Inflammatory macrophage treated with lipopolysaccharide for 1 hour (primary cell): Measurements from ENCODE around the gene GAGE10.
A peak's percentile ranks its signal among the peaks of the same experiment; 100 is the strongest.
"Not testable (repeated sequence)": the region's sequence is repeated elsewhere in the genome, so short reads cannot be mapped to it uniquely, and the experiment has no call there.

ENCODE experiments used
- DNase-seq, 2 donors: peaks; one replicate each; pipeline ENCODE4 v3.0.0-alpha.2; 2020 to 2022

Gene GAGE10

GRCh38 chrX:49276671-49277534 is 26.5 kb upstream of the GAGE10 start:
- DNase-seq, result no peak

GRCh38 chrX:49277535-49277830 is 26.0 kb upstream of the GAGE10 start:
- no peak for DNase-seq

GRCh38 chrX:49278081-49278480 is 25.4 kb upstream of the GAGE10 start:
- DNase-seq, result no peak

- DNase-seq, result no peak
Observed at GRCh38 chrX:49282647-49283011, 20.8 kb upstream of the GAGE10 start.

DNA sequence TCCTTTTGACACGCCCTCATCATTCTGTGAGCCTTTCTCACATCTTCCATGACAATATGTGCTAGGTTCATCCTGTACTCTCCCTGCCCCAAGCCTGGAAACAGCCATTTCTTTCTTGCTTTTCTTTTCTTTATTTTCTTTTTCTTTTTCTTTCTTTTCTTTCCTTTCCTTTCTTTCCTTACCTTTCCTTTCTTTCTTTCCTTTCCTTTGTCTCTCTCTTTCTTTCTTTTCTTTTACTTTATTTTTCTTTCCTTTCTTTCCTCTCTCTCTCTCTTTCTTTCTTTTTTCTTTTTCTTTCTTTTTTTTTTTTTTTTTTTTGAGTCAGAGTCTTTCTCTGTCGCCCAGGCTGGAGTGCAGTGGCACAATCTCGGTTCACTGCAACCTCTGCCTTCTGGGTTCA is 19.2 kb upstream of the GAGE10 start:
- DNase-seq, result no peak

DNA sequence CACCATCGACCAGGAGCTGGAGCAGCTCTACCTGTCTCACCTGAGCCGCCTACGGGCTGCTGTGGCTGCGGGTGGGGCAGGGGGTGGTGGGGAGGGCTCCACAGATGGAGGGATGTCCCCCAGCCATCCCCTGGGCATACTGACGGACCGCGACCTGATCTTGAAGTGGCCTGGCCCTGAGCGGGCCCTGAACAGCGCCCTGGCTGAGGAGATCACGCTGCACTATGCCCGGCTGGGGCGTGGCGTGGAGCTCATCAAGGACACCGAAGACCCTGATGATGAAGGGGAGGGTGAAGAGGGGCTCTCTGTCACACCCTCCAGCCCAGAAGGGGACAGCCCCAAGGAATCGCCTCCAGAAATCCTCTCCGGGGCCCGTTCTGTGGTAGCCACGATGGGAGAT is 17.3 kb upstream of the GAGE10 start:
- no peak for DNase-seq

DNA sequence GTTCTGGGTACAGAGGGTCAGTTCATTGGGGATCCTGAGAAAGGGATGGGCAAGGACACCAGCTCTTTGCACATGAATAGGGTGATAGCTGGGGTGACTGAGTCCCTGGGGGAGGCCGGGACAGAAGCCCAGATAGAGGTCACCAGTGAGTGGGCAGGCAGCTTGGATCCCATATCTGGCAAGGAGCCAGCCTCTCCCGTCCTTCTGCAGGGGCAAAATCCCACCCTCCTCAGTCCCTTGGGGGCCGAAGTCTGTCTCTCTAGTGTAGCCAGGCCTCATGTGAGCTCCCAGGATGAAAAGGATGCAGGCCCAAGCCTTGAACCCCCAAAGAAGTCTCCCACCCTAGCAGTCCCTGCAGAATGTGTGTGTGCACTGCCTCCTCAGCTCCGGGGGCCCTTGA is 16.9 kb upstream of the GAGE10 start:
- DNase-seq, result no peak

DNA sequence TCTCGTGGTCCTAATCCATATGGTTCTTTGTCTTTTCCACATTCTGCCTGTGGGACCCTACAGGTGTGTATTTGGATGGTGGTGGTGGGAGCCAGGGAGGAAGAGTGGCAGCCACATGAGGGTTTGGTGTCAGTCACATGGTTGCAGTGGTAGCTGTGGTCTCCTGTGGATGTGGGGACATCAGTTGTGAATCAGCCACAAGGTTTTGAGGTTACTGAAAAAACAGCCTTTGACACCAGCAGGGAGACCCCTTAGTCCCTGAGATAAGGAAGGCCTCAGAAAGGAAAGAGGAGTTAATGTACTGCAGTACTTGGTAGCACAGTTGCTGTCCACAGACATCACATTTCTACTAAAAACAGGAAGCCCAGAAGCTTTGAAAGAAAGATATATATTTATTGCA is 15.8 kb upstream of the GAGE10 start:
- no peak for DNase-seq

GRCh38 chrX:49290215-49290614 is 13.2 kb upstream of the GAGE10 start:
- DNase-seq, result no peak

DNA sequence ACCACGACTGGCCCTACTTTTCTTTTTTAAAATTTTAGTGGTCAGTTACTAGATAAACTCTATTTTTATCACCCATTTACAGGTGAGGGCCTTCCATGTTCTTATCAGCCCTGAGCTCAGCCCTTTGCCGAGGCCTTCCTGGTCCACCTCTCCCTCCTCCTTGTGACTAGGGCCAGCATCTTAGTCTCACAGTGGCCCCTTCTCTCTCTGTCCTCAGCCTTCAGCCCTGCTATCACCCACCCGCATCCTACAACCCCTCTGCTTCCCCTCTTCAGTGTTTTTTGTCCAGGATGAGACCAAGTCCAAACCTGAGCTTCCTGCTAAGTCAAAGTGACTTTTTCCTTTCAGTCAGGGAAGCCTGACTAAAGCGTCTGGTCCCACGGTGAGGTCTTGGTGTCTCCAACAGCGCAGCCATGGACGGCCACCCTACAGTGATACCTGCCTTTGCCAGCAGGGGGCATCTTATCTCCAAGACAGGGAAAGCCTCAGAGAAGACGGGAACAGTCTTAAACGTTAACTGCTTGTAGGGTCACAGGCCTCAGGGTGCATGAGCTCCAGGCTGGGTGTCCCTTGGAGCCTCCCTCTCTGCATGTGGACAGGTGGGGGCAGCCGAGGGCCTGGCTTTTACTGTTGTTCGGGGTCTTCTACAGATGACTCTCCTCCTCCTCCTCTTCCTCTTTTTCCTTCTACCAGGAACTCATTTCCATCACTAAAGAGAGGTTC is 11.7 kb upstream of the GAGE10 start:
- DNase-seq, result peak in 1 of 2 donors; percentile 72

DNA sequence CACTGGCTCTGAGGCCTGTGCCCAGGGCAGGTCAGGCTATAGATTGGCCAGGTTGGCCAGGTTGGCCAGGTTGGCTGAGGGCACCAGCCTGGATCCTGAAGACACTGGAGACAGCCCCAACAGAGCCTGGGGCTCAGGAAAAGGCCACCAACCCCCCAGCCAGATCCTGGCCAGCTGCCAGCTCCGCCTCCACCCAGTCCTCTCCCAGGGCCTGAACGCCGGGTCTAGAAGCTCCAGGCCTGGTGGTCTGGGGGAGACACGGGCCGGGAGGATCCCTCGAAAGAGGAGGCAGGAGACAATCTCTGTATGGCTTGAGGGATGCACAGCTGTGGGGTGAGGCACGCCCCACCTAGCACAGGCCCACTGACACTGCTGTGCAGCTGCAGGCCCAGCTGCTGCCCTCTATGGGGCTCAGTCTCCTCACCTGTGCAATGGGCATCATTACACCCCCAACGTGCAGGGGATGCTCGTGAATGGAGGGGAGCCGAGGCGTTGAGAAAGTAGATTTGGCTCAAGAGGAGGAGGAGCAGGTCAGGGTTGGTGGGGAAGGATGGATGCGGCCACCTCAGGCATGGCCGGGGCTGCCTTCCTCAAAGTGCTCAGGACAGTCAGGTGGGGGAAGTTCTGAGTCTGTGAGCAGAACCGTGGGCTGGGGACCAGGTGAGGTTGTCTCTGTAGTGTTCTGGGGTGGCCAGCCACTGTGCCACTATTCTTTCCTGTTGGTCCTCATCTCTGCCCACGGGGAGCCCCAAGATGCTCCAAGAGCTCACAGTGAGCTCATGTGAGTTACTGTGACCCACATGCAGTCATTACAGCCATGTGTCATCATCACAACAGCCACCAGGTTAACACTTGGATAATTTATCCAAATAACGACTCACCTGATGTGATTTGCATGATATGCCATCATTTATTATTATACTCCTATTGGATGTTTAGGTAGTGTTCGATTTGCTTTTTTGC is 10.8 kb upstream of the GAGE10 start:
- no peak for DNase-seq

DNA sequence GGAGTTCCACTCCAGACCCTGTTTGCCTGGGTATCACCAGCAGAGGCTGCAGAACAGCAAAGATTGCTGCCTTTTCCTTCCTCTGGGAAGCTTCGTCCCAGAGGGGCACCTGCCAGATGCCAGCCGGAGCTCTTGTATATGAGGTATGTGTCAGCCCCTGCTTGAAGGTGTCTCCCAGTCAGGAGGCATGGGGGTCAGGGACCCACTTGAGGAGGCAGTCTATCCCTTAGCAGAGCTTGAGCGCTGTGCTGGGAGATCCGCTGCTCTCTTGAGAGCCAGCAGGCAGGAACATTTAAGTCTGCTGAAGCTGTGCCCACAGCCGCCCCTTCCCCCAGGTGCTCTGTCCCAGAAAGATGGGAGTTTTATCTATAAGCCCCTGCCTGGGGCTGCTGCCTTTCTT is 4.2 kb upstream of the GAGE10 start:
- DNase-seq, result not testable (repeated sequence)

DNA sequence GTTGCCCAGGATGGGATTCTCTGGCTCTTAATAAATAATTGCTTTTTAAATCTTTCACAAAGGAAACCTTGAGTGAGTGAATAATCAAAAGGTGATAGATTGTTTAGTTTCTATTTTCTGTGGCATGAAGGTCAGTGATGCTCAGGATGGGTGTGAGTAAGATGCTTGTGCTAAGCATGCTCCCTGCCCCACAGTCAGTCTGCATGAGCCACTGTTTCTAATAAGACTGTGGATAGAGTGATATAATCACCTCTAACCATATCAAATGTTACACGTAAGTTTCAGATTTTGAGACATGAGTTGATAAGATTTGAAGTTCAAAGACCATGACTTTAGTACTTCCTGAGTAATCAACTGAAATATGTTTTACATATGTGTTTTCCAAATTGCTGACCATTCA is 2.7 kb upstream of the GAGE10 start:
- no peak for DNase-seq

GRCh38 chrX:49307775-49308174 is 4.3 kb downstream of the GAGE10 start:
- DNase-seq, result not testable (repeated sequence)

DNA sequence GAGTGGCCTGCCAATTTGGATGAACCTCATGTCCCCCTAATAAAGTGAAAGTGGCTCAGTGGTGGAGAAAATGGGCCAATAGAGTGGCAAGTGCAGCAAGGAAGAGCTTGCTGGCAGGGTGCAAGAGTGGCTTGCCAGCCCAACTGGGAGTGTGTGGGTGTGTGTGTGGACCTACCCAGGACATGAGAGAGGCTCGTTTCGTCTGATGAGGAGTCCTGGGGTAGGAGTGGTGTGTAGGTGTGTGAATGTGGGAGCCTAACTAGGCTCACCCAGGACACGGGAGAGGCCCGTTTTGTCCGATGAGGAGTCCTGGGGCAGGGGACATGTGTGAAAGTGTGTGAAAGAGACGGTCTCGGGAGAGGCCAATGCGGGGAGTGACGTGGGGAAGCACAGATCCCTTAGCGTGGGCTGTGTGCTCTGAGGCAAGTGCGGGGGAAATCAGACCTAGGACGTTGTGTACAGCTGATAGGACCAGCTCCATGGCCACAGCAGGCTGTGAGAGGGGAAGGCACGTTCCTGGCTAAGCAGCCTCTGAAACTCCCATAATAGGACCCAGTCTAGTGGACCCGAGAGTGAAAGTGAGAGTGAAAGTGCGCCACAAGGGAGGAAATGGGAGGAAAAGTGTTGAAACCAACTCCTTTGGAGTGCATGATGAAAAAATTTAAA is 5.3 kb downstream of the GAGE10 start:
- peak; percentile 50 to 73 for DNase-seq

DNA sequence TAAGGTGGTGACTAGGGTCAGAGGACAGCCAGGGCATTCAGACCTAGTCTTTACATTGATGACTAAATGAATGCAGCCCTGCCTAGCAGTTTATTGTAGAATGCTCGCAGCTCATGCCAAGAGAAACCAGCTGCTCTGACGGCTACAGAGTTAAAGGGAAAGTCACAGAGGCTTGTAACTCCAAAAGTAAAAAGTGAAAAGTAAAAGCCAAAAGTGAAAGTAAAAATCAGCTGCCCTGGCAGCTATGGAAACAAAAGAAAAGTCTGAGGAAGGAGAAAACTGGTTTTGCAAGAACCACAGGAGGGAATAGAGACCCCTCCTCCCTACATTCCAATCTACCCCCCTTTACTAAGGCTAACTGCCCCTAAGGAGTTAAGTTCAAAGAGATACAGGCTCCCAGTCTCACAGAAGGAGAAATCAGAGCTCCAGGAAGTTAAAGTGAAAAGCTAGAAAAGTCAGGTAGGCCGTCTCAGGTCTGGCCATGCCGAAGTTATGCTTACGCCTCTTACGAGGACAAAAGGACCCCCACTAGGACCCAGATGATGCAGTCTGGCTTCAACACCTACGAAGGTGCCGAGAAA is 6.0 kb downstream of the GAGE10 start:
- DNase-seq, result peak in 1 of 2 donors; percentile 3

- no peak for DNase-seq
Observed at GRCh38 chrX:49310371-49310770, 6.9 kb downstream of the GAGE10 start.

DNA sequence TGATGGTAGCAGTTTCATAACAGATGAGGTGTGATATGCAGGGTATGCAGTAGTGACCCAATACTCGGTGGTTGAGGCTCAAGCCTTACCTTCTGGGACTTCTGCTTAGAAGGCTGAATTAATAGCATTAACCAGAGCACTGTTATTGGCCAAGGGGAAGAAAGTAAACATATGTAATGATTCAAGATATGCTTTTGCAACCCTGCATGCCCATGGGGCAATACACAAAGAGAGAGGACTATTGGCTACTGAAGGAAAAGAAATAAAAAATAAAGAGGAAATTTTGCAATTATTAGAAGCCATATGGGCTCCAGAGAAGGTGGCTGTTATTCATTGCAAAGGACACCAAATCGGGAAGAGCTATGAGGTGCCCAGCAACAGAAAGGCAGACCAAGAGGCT is 8.7 kb downstream of the GAGE10 start:
- peak; percentile 58 to 64 for DNase-seq

DNA sequence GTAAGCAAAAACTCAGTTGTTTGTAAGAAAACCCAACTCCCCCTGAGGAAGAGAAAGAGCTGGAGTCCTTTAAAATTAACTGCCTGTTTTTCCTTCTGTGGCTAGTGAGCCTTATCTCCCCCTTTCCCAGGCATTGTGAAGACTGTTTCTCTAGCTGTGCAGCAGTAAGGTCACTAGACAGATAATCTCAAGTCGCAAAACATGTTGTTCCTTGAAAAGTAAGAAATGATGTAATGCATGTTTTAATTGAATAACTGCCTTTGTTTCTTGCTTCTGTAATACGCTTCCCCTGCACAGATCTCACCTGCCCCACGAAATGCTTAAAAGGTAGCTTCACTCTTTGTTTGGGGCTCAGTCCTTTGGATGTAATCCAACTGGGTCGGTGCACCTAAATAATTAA is 12.6 kb downstream of the GAGE10 start:
- DNase-seq, result no peak

DNA sequence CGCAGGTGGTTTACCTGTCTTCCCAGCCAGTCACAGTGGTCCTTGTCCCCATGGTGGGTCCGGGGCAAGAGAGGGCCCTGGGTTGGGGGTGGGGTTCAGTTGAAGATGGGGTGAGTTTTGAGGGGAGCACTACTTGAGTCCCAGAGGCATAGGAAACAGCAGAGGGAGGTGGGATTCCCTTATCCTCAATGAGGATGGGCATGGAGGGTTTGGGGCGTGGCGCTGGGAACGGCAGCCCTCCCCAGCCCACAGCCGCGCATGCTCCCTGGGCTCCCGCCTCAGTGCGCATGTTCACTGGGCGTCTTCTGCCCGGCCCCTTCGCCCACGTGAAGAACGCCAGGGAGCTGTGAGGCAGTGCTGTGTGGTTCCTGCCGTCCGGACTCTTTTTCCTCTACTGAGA is 18.3 kb downstream of the GAGE10 start, which contains the start of gene GAGE12J:
Gene GAGE12J, plus strand, starts transcription at position 301 of the 400 bp plus-strand sequence. CDS start 1,157 bp downstream, outside the sequence.
- DNase-seq, result not testable (repeated sequence)

DNA sequence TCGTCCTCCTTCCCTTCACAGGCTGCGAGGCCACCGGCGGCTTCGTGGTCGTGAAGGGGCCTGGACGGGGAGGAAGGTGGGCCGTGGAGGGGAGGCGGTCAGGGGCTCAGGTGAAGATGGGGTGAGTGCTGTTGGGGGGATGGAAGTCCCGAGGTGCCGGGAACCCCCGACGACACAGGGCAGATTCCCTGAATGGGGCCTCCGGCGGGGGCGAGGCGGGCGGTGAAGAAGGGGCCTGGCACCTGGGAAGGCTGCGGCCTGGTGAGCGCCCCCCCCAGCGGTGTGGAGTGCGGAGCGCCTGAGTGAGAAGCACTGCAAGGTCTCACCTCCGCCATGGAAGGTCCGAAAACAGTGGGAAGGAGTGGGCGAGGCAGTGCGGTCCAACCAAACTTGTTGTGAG is 18.8 kb downstream of the GAGE10 start:
- not testable (repeated sequence) for DNase-seq

GRCh38 chrX:49323735-49324134 is 20.3 kb downstream of the GAGE10 start:
- DNase-seq, result not testable (repeated sequence)
